ENCODE data around the gene KIR3DL1.
"Not testable (repeated sequence)": the region's sequence is repeated elsewhere in the genome, so short reads cannot be mapped to it uniquely, and the experiment has no call there.

The KIR3DL1 gene

DNA sequence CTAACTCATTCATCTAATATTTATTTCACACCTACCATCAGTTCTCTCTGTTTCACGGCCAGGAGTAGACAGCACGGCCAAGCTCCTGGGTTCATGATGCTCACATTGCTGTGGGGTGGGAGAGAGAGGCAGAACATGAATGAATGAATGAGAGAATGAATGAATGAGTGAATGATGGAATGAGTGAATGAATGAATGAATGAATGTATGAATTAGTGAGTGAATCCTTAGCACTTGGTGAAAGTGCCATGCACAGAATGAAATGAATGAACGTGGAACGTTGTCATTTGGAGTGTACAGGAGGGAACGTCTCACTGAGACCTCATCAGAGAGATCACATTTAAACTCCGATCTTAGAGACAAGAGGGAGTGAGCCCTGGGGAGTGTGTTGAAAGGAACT is 24.8 kb upstream of the KIR3DL1 start:
- Histone ChIP-seq H3K4me3 (ENCODE audit: low read length) (no peak overlapping the region), H3K9me3 (ENCODE audit: low read length) (no peaks in the 10 kb centered on the region), H2AFZ (ENCODE audit: low read depth, low read length) (no peak overlapping the region), H3K27me3 (ENCODE audit: insufficient read depth, low read length) (peaks cover 2% of the 10 kb centered on the region), H3K36me3 (ENCODE audit: insufficient read depth, low read length) (no peaks in the 10 kb centered on the region), H3K4me1 (ENCODE audit: insufficient read depth, low read length) (no peaks in the 10 kb centered on the region)

DNA sequence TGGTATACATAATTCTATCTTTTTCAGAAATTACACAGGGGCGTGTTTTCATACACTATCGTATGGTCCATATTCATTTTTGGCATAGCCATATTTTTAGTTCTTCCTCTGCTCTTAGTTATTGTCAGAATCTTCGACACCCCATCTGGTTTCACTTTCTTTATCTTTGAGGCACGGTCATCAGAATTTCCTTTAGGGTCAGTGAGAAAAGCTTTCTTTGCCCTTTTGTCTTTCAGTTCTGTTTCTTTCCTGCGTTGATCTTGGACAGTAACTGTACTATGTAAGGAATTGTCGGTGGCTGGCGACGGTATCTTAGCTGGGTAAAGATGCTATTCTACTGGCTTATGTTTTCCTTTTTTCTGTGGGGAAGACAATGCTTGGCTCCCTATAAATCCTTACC is 23.5 kb upstream of the KIR3DL1 start:
- Histone ChIP-seq H2AFZ (ENCODE audit: low read depth, low read length) (no peak overlapping the region), H3K4me1 (ENCODE audit: insufficient read depth, low read length) (no peaks in the 10 kb centered on the region), H3K9me3 (ENCODE audit: low read length) (no peaks in the 10 kb centered on the region), H3K27me3 (ENCODE audit: insufficient read depth, low read length) (peaks cover 2% of the 10 kb centered on the region), H3K36me3 (ENCODE audit: insufficient read depth, low read length) (no peaks in the 10 kb centered on the region), H3K4me3 (ENCODE audit: low read length) (no peak overlapping the region)

DNA sequence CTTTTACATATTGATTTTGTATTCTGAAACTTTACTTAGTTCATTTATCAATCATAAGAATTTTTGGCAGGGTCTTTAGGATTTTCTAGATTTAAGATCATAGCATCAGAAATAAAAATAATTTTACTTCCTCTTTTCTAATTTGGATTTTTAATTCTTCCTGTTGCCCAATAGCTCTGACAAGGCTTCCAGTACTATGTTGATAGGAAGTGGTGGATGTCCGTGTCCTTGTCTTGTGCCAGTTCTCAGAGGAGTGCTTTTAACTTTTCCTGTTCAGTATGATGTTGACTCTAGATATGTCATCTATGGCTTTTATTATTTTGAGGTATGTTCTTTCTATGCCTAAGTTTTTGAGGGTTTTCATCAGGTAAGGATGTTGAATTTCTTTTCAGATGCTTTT is 20.5 kb upstream of the KIR3DL1 start:
- Histone ChIP-seq H3K4me1 (ENCODE audit: insufficient read depth, low read length) (no peaks in the 10 kb centered on the region), H3K9me3 (ENCODE audit: low read length) (no peaks in the 10 kb centered on the region)

DNA sequence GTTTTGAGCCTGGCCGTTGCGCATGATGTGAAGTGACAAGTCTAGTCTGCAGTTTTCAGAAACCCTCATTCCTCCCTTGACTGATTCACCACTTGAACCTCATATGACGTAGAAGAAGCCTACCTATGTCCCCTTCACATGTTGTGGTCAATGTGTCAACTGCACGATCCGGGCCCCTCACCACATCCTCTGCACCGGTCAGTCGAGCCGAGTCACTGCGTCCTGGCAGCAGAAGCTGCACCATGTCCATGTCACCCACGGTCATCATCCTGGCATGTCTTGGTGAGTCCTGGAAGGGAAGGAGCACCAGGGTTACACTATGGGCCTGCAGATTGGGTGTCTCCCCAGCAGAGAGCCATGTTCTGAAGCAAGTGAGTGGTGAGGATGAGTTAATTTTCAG is 12.9 kb upstream of the KIR3DL1 start, which contains the start of gene KIR2DL4:
KIR2DL4 (plus strand) TSS at position 201 of the 400 bp plus-strand sequence; CDS start at position 243, 42 bp downstream.
- peaks cover 3% of the 10 kb centered on the region for H3K9me3 ChIP-seq (ENCODE audit: low read length)
- no peak within 1 kb of the TSS for H3K4me3 ChIP-seq (ENCODE audit: low read length)
- H3K36me3 ChIP-seq (ENCODE audit: insufficient read depth, low read length): no peaks in the 10 kb centered on the region
- H3K4me1 ChIP-seq (ENCODE audit: insufficient read depth, low read length): no peaks in the 10 kb centered on the region
- H3K27me3 ChIP-seq (ENCODE audit: insufficient read depth, low read length): no peaks in the 10 kb centered on the region
- no peak within 1 kb of the TSS for H2AFZ ChIP-seq (ENCODE audit: low read depth, low read length)

More for the DNA sequence above, 20.5 kb upstream of the KIR3DL1 start:
- H3K27me3 ChIP-seq (ENCODE audit: insufficient read depth, low read length): peaks cover 2% of the 10 kb centered on the region
- H2AFZ ChIP-seq (ENCODE audit: low read depth, low read length): no peak overlapping the region
- H3K4me3 ChIP-seq (ENCODE audit: low read length): no peak overlapping the region
- no peaks in the 10 kb centered on the region for H3K36me3 ChIP-seq (ENCODE audit: insufficient read depth, low read length)

DNA sequence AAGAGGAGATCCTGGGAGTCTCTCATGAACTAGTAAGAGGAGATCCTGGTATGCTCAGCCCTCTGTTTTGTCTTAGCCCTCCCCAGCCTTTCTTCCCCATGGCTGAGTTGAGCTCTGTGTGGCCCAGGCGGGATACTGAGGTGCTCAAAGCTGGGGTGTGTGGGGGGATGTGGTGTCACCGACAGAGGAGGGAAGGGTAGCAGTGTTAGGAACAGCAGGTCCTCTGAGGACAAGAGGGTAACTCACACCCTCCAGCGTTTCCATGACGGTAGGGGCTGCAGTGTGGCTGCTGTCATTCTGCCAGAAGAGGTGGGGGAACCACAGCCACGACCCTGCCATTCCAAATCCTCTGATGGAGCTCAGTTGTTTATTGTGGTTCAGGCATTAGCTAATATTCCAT is 12.2 kb upstream of the KIR3DL1 start:
- Histone ChIP-seq H3K4me1 (ENCODE audit: insufficient read depth, low read length) (no peaks in the 10 kb centered on the region), H3K9me3 (ENCODE audit: low read length) (peaks cover 3% of the 10 kb centered on the region), H3K36me3 (ENCODE audit: insufficient read depth, low read length) (no peaks in the 10 kb centered on the region), H3K27me3 (ENCODE audit: insufficient read depth, low read length) (no peaks in the 10 kb centered on the region), H2AFZ (ENCODE audit: low read depth, low read length) (no peak overlapping the region), H3K4me3 (ENCODE audit: low read length) (no peak overlapping the region)

DNA sequence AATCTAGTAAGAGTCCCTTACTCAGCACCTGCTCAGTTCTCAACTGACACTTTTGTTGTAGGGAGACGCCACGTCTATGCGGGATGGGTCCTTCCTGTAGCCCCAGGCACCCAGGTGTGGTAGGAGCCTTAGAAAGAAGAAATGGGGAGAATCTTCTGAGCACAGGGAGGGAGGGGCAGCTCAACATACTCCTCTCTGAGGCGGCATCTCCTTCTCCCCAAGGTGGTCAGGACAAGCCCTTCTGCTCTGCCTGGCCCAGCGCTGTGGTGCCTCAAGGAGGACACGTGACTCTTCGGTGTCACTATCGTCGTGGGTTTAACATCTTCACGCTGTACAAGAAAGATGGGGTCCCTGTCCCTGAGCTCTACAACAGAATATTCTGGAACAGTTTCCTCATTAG is 11.7 kb upstream of the KIR3DL1 start:
- Histone ChIP-seq H3K9me3 (ENCODE audit: low read length) (peaks cover 3% of the 10 kb centered on the region), H3K27me3 (ENCODE audit: insufficient read depth, low read length) (no peaks in the 10 kb centered on the region), H3K4me3 (ENCODE audit: low read length) (no peak overlapping the region), H2AFZ (ENCODE audit: low read depth, low read length) (no peak overlapping the region), H3K4me1 (ENCODE audit: insufficient read depth, low read length) (no peaks in the 10 kb centered on the region), H3K36me3 (ENCODE audit: insufficient read depth, low read length) (no peaks in the 10 kb centered on the region)

DNA sequence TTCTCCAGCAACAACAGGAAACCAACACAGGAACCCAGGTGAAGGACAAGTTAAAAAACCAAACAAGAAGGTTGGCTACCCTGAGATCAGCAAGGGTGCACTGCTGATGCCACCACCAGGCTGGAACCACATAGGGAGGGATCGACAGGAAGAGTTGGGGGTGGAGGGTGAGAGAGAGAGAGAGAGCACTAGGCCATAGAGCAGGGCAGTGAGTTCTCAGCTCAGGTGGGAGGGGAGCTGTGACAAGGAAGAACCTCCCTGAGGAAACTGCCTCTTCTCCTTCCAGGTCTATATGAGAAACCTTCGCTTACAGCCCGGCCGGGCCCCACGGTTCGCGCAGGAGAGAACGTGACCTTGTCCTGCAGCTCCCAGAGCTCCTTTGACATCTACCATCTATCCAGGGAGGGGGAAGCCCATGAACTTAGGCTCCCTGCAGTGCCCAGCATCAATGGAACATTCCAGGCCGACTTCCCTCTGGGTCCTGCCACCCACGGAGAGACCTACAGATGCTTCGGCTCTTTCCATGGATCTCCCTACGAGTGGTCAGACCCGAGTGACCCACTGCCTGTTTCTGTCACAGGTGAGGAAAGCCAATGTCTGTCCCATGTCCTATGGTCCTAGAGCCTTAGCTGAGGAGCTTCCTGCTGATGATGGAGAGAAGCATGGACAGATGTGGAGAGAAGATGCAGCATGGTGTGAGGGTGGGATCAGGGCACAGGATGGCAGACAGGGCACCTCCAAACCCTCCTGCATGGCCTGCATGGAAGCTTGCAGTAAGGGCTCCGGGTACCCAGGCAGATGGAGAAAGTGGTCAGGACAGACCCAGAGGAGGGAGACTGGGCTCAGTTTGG is 10.4 kb upstream of the KIR3DL1 start:
- Histone ChIP-seq H3K4me1 (ENCODE audit: insufficient read depth, low read length) (no peaks in the 10 kb centered on the region), H3K9me3 (ENCODE audit: low read length) (peaks cover 3% of the 10 kb centered on the region), H2AFZ (ENCODE audit: low read depth, low read length) (no peak overlapping the region), H3K4me3 (ENCODE audit: low read length) (no peak overlapping the region), H3K27me3 (ENCODE audit: insufficient read depth, low read length) (no peaks in the 10 kb centered on the region), H3K36me3 (ENCODE audit: insufficient read depth, low read length) (no peaks in the 10 kb centered on the region)

DNA sequence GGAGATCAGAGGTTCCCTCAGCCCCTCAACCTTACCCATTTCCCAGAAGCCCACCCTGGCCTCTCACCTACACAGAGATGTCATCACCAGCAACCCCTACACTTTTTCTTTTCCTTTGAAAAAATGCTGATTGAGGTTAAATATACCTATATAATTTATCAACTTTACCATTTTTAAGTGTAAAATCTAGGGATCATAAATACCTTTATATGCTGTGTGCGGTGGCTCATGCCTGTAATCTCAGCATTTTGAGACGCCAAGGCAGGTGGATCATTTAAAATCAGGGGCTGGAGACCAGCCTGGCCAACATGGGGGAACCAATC is 9.8 kb upstream of the KIR3DL1 start:
- Histone ChIP-seq H3K4me3 (ENCODE audit: low read length) (no peak overlapping the region), H3K4me1 (ENCODE audit: insufficient read depth, low read length) (no peaks in the 10 kb centered on the region), H3K36me3 (ENCODE audit: insufficient read depth, low read length) (no peaks in the 10 kb centered on the region), H2AFZ (ENCODE audit: low read depth, low read length) (no peak overlapping the region), H3K27me3 (ENCODE audit: insufficient read depth, low read length) (no peaks in the 10 kb centered on the region), H3K9me3 (ENCODE audit: low read length) (peaks cover 3% of the 10 kb centered on the region)

DNA sequence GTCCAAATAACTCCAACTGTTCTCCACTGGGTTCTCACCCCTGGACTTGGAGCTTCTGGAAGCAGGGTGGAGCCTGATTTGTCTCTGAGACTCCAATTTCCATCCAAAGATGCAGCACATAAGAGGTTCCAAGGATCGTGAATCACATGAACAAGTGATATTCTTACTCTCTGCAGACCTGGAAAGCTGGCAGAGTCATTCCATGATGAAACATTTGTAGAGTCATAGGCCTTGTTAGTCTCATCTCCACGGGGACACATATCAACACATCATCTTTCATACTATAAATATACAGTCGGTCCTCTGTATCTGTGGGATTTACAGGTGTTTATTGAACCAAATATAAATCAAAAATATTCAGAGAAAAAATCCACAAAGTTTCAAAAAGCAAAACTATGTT is 1.7 kb upstream of the KIR3DL1 start:
- H3K4me1 ChIP-seq (ENCODE audit: insufficient read depth, low read length); H3K4me3 ChIP-seq (ENCODE audit: low read length); H3K9me3 ChIP-seq (ENCODE audit: low read length): not testable (repeated sequence)

DNA sequence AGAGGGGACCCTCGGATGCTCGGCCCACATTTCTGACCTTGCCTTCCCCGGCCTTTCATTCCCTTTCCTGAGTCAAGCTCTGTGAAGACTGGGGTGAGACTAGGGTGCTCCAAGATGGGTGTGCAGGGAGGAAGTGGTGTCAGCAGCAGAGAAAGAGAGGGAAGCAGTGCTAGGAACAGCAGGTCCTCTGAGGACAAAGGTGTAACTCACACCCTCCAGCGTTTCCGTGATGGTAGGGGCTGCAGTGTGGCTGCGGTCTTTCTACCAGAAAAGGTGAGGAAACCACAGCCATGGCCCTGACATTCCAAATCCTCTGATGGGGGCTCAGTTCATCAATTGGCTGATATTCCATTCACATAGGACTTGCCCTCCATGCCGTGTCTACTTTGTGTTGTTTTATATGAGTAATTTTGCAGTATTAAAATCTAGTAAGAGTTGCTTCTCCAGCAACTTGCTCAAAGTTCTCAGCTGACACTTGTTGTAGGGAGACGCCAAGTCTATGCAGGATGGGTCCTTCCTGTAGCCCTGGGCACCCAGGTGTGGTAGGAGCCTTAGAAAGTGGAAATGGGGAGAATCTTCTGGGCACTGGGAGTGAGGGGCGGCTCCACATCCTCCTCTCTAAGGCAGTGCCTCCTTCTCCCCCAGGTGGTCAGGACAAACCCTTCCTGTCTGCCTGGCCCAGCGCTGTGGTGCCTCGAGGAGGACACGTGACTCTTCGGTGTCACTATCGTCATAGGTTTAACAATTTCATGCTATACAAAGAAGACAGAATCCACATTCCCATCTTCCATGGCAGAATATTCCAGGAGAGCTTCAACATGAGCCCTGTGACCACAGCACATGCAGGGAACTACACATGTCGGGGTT is 1.6 kb downstream of the KIR3DL1 start:
- no peaks in the 10 kb centered on the region for H3K4me1 ChIP-seq (ENCODE audit: insufficient read depth, low read length)

More for the DNA sequence above, 1.7 kb upstream of the KIR3DL1 start:
- not testable (repeated sequence) for H3K27me3 ChIP-seq (ENCODE audit: insufficient read depth, low read length); H2AFZ ChIP-seq (ENCODE audit: low read depth, low read length); H3K36me3 ChIP-seq (ENCODE audit: insufficient read depth, low read length)

DNA sequence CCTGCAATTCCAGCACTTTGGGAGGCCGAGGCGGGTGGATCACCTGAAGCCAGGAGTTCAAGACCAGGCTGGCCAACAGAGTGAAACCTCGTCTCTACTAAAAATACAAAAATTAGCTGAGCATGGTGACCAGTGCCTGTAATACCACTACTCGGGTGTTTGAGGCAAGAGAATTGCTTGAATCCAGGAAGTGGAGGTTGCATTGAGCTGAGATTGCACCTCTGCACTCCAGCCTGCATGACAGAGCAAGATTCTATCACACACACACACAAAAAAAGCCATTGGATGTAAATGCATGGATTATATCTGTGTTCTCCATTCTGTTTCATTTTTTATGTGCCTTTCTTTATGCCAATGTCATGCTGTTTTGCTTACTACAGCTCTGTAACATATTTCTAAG is 8.1 kb downstream of the KIR3DL1 start:
- H3K36me3 ChIP-seq (ENCODE audit: insufficient read depth, low read length); H2AFZ ChIP-seq (ENCODE audit: low read depth, low read length); H3K4me1 ChIP-seq (ENCODE audit: insufficient read depth, low read length); H3K27me3 ChIP-seq (ENCODE audit: insufficient read depth, low read length); H3K9me3 ChIP-seq (ENCODE audit: low read length); H3K4me3 ChIP-seq (ENCODE audit: low read length): not testable (repeated sequence)

More for the DNA sequence above, 1.6 kb downstream of the KIR3DL1 start:
- no peak overlapping the region for H3K4me3 ChIP-seq (ENCODE audit: low read length)
- no peaks in the 10 kb centered on the region for H3K36me3 ChIP-seq (ENCODE audit: insufficient read depth, low read length)
- no peaks in the 10 kb centered on the region for H3K27me3 ChIP-seq (ENCODE audit: insufficient read depth, low read length)
- no peak overlapping the region for H2AFZ ChIP-seq (ENCODE audit: low read depth, low read length)
- no peaks in the 10 kb centered on the region for H3K9me3 ChIP-seq (ENCODE audit: low read length)

DNA sequence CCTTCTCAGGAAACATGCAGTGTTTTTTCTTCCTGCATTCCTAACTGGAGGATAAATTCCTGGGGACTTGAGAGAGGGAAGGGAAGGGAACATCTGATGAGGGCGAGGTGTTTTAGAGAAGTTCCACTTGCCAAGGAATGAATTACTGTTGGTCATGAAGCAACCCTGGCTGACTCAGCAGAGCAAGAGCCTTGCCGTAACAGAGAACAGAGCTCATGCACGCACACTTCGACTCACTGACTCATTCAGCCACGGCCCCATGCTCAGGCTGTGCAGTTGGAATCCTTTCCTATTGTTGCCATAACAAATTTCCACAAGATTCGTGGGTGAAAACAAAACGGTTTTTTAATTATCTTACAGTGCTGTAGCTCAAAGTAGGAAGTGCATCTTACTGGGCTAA is 9.1 kb downstream of the KIR3DL1 start:
- H3K9me3 ChIP-seq (ENCODE audit: low read length); H3K27me3 ChIP-seq (ENCODE audit: insufficient read depth, low read length); H3K4me1 ChIP-seq (ENCODE audit: insufficient read depth, low read length); H3K4me3 ChIP-seq (ENCODE audit: low read length); H3K36me3 ChIP-seq (ENCODE audit: insufficient read depth, low read length); H2AFZ ChIP-seq (ENCODE audit: low read depth, low read length): not testable (repeated sequence)

DNA sequence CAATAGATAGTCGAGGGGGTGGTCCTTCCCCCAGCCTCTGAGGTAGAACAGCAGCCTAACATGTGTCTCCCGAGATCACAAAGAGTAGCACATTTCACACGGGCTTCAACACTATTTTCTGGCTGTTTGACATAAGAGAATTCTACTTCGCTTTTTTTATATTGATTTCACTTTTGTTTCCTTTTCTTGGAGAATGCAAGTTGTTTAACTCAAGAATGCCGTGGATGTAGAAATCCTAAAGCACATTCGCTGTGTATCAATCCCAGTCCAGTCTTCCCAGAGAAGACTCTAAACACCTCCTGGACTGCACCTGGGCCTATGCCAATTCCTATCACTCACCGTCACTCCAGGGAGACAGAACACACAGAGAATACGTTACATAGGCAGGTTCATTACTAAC is 11.8 kb downstream of the KIR3DL1 start:
- not testable (repeated sequence) for H3K9me3 ChIP-seq (ENCODE audit: low read length); H3K4me3 ChIP-seq (ENCODE audit: low read length); H2AFZ ChIP-seq (ENCODE audit: low read depth, low read length); H3K4me1 ChIP-seq (ENCODE audit: insufficient read depth, low read length); H3K36me3 ChIP-seq (ENCODE audit: insufficient read depth, low read length); H3K27me3 ChIP-seq (ENCODE audit: insufficient read depth, low read length)
